ENCODE measurements around the gene GIPC1. TPM values are rescaled to one million over a fixed set of nuclear protein-coding genes. Genes with fewer than 3 reads are reported as not detected.

GIPC1 gene
- total RNA-seq, 2 experiments from 2014 or later: 17.3 to 19.6 TPM

DNA sequence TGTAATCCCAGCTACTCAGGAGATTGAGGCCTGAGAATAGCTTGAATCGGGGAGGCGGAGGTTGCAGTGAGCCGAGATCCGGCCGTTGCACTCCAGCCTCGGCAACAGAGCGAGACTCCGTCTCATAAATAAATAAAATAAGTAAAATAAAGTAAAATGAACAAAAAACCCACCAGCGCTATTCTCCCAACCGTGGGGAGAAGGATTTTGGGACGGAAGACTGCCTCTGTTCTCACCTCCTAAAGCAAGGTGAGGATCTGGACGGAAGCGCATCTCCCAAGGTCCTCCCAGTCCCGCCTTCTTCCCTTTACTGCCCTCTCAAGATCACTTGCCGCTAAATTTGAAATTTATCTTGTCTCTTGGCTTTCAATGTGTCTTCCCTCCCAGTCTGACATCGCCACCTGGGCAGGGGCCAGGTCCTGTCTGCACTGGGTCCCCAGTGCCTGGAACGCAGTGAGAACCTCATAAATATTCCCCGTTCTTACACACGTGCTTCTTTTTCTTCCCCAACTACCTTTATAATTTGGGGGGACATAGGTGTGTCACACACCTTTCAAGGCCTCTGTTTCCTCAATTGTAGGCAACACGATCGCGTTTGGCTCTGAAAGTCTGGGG, 23.4 kb upstream of the GIPC1 start:
- no peak for ATAC-seq
- CTCF ChIA-PET: interaction anchor here (1.2 to 1.3 kb wide), 2 partner anchors 13 to 37 kb away, joined by 3 to 5 read pairs; no protein-coding TSS in a partner anchor
- POLR2A ChIA-PET: interaction anchor here (0.6 to 1.9 kb wide), 3 partner anchors 10 to 28 kb away, joined by 3 to 7 read pairs (median 4); partner anchors contain the start of gene TECR

DNA sequence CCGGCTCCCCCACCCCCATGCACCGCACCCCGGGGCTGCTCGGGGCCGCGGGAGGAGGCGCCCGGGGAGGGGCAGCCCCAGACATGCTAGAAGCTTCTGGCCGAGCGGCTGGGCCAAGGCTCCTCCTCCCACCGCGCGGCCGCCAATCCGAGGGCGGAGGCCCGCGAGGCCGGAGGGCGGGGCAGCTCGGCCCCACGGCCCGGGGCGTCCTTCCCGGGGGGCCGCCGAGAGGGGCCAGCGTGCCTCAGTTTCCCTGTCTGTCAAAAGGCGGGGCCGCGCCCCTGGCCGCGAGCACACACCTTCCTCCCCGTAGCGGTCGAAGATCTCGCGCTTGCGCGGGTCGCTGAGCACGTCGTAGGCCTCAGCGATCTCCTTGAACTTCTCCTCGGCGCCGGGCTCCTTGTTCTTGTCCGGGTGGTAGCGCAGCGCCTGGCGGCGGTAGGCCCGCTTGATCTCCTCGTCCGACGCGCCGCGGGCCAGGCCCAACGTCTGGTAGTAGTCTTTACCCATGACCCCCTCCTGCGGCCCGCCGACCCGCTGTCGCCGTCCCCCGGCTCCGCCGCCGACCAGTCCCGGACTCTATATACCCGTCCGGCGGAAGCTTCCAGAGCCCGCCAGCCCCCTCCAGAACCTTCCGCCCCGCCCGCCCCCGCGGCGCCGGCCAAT, 22.0 kb upstream of the GIPC1 start, which contains the start of gene DNAJB1:
DNAJB1 (minus strand) TSS at position 558 of the 666 bp plus-strand sequence; CDS start at position 510, 48 bp downstream.
- Mint-ChIP-seq H3K36me3 (ENCODE audit: low read depth) (peaks cover 41% of the 10 kb centered on the region), H3K4me3 (peak within 1 kb of the TSS; percentile 81), H3K27me3 (no peaks in the 10 kb centered on the region), H3K9me3 (no peaks in the 10 kb centered on the region), H3K4me1 (ENCODE audit: low read depth) (peaks cover 65% of the 10 kb centered on the region), H3K27ac (peak within 1 kb of the TSS; percentile 95)
- POLR2A ChIA-PET: interaction anchor here (0.6 to 3.5 kb wide), 10 partner anchors 9 to 99 kb away, joined by 3 to 23 read pairs (median 4); partner anchors contain the start of genes DDX39A, GIPC1, PKN1 and TECR
- ATAC-seq: peak; percentile 34
- DNase-seq: peak; percentile 68
- TF ChIP-seq, protein P1, sequence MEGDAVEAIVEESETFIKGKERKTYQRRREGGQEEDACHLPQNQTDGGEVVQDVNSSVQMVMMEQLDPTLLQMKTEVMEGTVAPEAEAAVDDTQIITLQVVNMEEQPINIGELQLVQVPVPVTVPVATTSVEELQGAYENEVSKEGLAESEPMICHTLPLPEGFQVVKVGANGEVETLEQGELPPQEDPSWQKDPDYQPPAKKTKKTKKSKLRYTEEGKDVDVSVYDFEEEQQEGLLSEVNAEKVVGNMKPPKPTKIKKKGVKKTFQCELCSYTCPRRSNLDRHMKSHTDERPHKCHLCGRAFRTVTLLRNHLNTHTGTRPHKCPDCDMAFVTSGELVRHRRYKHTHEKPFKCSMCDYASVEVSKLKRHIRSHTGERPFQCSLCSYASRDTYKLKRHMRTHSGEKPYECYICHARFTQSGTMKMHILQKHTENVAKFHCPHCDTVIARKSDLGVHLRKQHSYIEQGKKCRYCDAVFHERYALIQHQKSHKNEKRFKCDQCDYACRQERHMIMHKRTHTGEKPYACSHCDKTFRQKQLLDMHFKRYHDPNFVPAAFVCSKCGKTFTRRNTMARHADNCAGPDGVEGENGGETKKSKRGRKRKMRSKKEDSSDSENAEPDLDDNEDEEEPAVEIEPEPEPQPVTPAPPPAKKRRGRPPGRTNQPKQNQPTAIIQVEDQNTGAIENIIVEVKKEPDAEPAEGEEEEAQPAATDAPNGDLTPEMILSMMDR (IDR thresholded peaks at IDR 0.05): no peak
- intact Hi-C loops (cut with micrococcal nuclease): no loop called here
- CTCF ChIA-PET: interaction anchor here (1.1 to 1.8 kb wide), 6 partner anchors 8 to 38 kb away, joined by 3 to 8 read pairs (median 4); no protein-coding TSS in a partner anchor

More for the DNA sequence above, 23.4 kb upstream of the GIPC1 start:
- Mint-ChIP-seq H3K27me3 (no peaks in the 10 kb centered on the region), H3K4me1 (ENCODE audit: low read depth) (peaks cover 65% of the 10 kb centered on the region), H3K9me3 (no peaks in the 10 kb centered on the region), H3K36me3 (ENCODE audit: low read depth) (peaks cover 34% of the 10 kb centered on the region), H3K27ac (peak overlapping the region; percentile 95), H3K4me3 (peak overlapping the region; percentile 81)
- intact Hi-C loops (cut with micrococcal nuclease): no loop called here
- TF ChIP-seq, protein P1 (IDR thresholded peaks at IDR 0.05): no peak
- DNase-seq: no peak

DNA sequence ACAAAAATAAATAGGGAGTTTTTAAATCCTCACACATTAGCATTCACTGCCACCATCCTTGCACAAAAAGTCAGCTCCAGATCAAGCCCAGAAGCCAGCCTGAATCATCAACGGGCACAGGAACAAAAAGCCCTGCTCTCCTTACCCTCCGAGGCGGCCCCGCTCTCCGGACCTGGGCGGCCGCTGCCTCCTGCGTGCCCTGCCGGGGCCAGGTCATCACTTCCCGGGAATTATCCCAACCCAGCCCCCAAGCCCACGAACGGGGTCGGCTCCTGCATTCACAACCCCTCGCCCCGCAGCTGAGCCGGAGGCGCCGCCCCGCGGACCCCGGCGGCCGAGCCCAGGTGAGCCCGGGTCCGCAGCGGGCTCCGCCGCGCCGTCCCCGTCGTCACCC, 21.5 kb upstream of the GIPC1 start:
- CTCF ChIA-PET: interaction anchor here (1.1 to 1.8 kb wide), 5 partner anchors 7 to 39 kb away, joined by 3 to 8 read pairs (median 4); no protein-coding TSS in a partner anchor
- POLR2A ChIA-PET: interaction anchor here (0.6 to 3.5 kb wide), 9 partner anchors 10 to 99 kb away, joined by 3 to 23 read pairs (median 4); partner anchors contain the start of genes DDX39A, GIPC1 and PKN1
- DNase-seq: no peak
- Mint-ChIP-seq H3K9me3 (no peaks in the 10 kb centered on the region), H3K4me1 (ENCODE audit: low read depth) (peaks cover 60% of the 10 kb centered on the region), H3K27ac (peak overlapping the region; percentile 73), H3K4me3 (peak overlapping the region; percentile 81), H3K36me3 (ENCODE audit: low read depth) (peaks cover 41% of the 10 kb centered on the region), H3K27me3 (no peaks in the 10 kb centered on the region)
- TF ChIP-seq, protein P1 (IDR thresholded peaks at IDR 0.05): no peak
- ATAC-seq: no peak
- intact Hi-C loops (cut with micrococcal nuclease): no loop called here

- no peaks in the 10 kb centered on the region for H3K9me3 Mint-ChIP-seq
- no peak for ATAC-seq
- intact Hi-C loops (cut with micrococcal nuclease): no loop called here
- TF ChIP-seq, protein P1 (IDR thresholded peaks at IDR 0.05): no peak
- peaks cover 55% of the 10 kb centered on the region for H3K4me1 Mint-ChIP-seq (ENCODE audit: low read depth)
- DNase-seq: peak; percentile 32
- H3K27ac Mint-ChIP-seq: peak overlapping the region; percentile 73
- no peaks in the 10 kb centered on the region for H3K27me3 Mint-ChIP-seq
- ChIA-PET CTCF (interaction anchor here (1.1 to 1.8 kb wide), 3 partner anchors 10 to 40 kb away, joined by 3 to 8 read pairs (median 3); no protein-coding TSS in a partner anchor), POLR2A (interaction anchor here (0.7 to 3.5 kb wide), 10 partner anchors 9 to 1364 kb away, joined by 3 to 23 read pairs (median 4); partner anchors contain the start of genes DDX39A, GIPC1 and PKN1)
- H3K36me3 Mint-ChIP-seq (ENCODE audit: low read depth): peaks cover 41% of the 10 kb centered on the region
- peak overlapping the region; percentile 81 for H3K4me3 Mint-ChIP-seq
Observed at GRCh38 chr19:14516746-14517438, 21.0 kb upstream of the GIPC1 start.

Data from activated CD8-positive, alpha-beta T cell treated with anti-CD3 and anti-CD28 coated beads for 36 hours (primary cell).